Neural progenitor cell (in vitro differentiated cells): Measurements from ENCODE around the gene LYZL6. TPM values are rescaled to one million over a fixed set of nuclear protein-coding genes. Genes with fewer than 3 reads are reported as not detected.

ENCODE experiments used
- DNase-seq: peaks from one replicate; pipeline ENCODE4 v3.0.0-alpha.2; 2016; ENCODE audit warnings: low spot score
- H2AFZ ChIP-seq: fragments of 200-600 bp; sonication (generic); replicated peaks from 2 replicates; pipeline ENCODE4 v1.6.1; 2016; ENCODE audit warnings: antibody characterized with exemption
- H3F3A ChIP-seq: fragments of 200-600 bp; sonication (generic); 2 replicates; pipeline ENCODE4 v1.6.1; 2016; ENCODE audit warnings: antibody characterized with exemption, low read depth
- H3K27ac ChIP-seq: fragments of 200-600 bp; sonication (generic); 2 replicates; pipeline ENCODE4 v1.5.1; 2016; ENCODE audit warnings: mild to moderate bottlenecking
- H3K27me3 ChIP-seq: fragments of 200-600 bp; sonication (generic); 2 replicates; pipeline ENCODE4 v1.6.1; 2016; ENCODE audit warnings: mild to moderate bottlenecking, moderate library complexity
- H3K36me3 ChIP-seq: fragments of 200-600 bp; sonication (generic); 2 replicates; pipeline ENCODE4 v1.5.1; 2016
- H3K4me1 ChIP-seq: fragments of 200-600 bp; sonication (generic); 2 replicates; pipeline ENCODE4 v1.6.1; 2016; ENCODE audit warnings: mixed run types
- H3K4me2 ChIP-seq: fragments of 200-600 bp; sonication (generic); 2 replicates; pipeline ENCODE4 v1.6.1; 2016
- H3K4me3 ChIP-seq: fragments of 200-600 bp; sonication (generic); 2 replicates; pipeline ENCODE4 v1.5.1; 2016
- H3K79me2 ChIP-seq: fragments of 200-600 bp; sonication (generic); 2 replicates; pipeline ENCODE4 v1.6.1; 2016; ENCODE audit warnings: low read depth
- H3K9ac ChIP-seq: fragments of 200-600 bp; sonication (generic); 2 replicates; pipeline ENCODE4 v1.6.1; 2016
- H3K9me3 ChIP-seq: fragments of 200-600 bp; sonication (generic); 2 replicates; pipeline ENCODE4 v1.5.1; 2016; ENCODE audit warnings: low read depth
- H4K20me1 ChIP-seq: fragments of 200-600 bp; sonication (generic); 2 replicates; pipeline ENCODE4 v1.6.1; 2016; ENCODE audit warnings: low read depth
- H3K27ac Mint-ChIP-seq: 3 replicates; pipeline ENCODE4 v1.8.0; 2021; ENCODE audit warnings: mixed read lengths
- H3K27me3 Mint-ChIP-seq: 2 replicates; pipeline ENCODE4 v1.8.0; 2022; ENCODE audit warnings: low read depth, mild to moderate bottlenecking, inconsistent platforms, moderate library complexity, mixed read lengths; ENCODE audit not compliant: insufficient read depth
- H3K36me3 Mint-ChIP-seq: 3 replicates; pipeline ENCODE4 v1.8.0; 2021; ENCODE audit warnings: mixed read lengths
- H3K4me1 Mint-ChIP-seq: 3 replicates; pipeline ENCODE4 v1.8.0; 2021; ENCODE audit warnings: mixed read lengths
- H3K4me3 Mint-ChIP-seq: 3 replicates; pipeline ENCODE4 v1.8.0; 2021; ENCODE audit warnings: mild to moderate bottlenecking, moderate library complexity, mixed read lengths
- H3K9me3 Mint-ChIP-seq: 3 replicates; pipeline ENCODE4 v1.8.0; 2020; ENCODE audit warnings: mixed read lengths
- EZH2 ChIP-seq: fragments of 200-600 bp; sonication (generic); IDR thresholded peaks from 2 replicates; pipeline ENCODE4 v1.6.1; 2017; ENCODE audit warnings: antibody characterized with exemption, mild to moderate bottlenecking, moderate library complexity
- EZH2phosphoT487 ChIP-seq: fragments of 200-600 bp; sonication (generic); IDR thresholded peaks from 2 replicates; pipeline ENCODE4 v1.6.1; 2017; ENCODE audit warnings: antibody characterized with exemption
- total RNA-seq: library from RNA; depleted of rRNA; stranded (reverse); fragments of >200 nt; gene quantifications from 2 replicates; pipeline ENCODE4 v1.2.3, GENCODE V29; 2015; ENCODE audit warnings: low replicate concordance
- TF ChIP-seq, protein P1 (sequence below): fragments of 200-600 bp; sonication (generic); IDR thresholded peaks from 2 replicates; pipeline ENCODE4 v1.5.1; 2017; ENCODE audit warnings: antibody characterized with exemption, mild to moderate bottlenecking

Gene LYZL6
- total RNA-seq, 1 donor from 2014 or later: not detected

DNA sequence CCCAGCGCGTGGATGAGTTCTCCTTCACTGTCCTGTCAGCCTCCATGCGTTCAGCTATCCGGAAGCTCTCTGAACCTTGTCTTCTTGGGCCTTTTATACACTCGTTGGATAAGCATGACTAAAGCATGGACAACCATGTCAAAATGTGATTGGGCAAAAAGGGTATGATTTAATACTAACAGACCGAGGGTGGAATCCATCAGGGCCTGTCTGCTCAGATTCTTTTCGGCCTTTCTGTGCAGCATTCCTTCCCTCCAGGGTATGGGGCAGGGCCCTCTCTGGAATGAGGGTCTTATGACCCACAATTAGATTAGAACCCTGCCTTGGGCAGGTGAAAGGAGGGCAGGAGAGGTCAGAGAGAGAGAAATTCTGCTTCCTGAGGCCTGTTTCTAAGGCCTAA is 49.3 kb downstream of the LYZL6 start:
- no peaks in the 10 kb centered on the region for H3K36me3 Mint-ChIP-seq
- Histone ChIP-seq H3F3A (no peaks in the 10 kb centered on the region), H3K4me3 (no peak overlapping the region), H3K9ac (no peak overlapping the region), H3K27ac (no peak overlapping the region), H3K79me2 (no peaks in the 10 kb centered on the region), H3K9me3 (no peaks in the 10 kb centered on the region), H3K36me3 (no peaks in the 10 kb centered on the region), H3K4me2 (no peak overlapping the region), H2AFZ (no peak overlapping the region), H3K27me3 (no peaks in the 10 kb centered on the region), H4K20me1 (no peaks in the 10 kb centered on the region), H3K4me1 (peaks cover 7% of the 10 kb centered on the region)
- H3K27me3 Mint-ChIP-seq: no peaks in the 10 kb centered on the region
- no peak overlapping the region for H3K4me3 Mint-ChIP-seq
- peaks cover 13% of the 10 kb centered on the region for H3K4me1 Mint-ChIP-seq
- no peaks in the 10 kb centered on the region for H3K9me3 Mint-ChIP-seq
- TF ChIP-seq, protein P1, sequence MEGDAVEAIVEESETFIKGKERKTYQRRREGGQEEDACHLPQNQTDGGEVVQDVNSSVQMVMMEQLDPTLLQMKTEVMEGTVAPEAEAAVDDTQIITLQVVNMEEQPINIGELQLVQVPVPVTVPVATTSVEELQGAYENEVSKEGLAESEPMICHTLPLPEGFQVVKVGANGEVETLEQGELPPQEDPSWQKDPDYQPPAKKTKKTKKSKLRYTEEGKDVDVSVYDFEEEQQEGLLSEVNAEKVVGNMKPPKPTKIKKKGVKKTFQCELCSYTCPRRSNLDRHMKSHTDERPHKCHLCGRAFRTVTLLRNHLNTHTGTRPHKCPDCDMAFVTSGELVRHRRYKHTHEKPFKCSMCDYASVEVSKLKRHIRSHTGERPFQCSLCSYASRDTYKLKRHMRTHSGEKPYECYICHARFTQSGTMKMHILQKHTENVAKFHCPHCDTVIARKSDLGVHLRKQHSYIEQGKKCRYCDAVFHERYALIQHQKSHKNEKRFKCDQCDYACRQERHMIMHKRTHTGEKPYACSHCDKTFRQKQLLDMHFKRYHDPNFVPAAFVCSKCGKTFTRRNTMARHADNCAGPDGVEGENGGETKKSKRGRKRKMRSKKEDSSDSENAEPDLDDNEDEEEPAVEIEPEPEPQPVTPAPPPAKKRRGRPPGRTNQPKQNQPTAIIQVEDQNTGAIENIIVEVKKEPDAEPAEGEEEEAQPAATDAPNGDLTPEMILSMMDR: no peak
- TF ChIP-seq EZH2phosphoT487 (no peak), EZH2 (no peak)
- no peak for DNase-seq
- H3K27ac Mint-ChIP-seq: no peak overlapping the region

DNA sequence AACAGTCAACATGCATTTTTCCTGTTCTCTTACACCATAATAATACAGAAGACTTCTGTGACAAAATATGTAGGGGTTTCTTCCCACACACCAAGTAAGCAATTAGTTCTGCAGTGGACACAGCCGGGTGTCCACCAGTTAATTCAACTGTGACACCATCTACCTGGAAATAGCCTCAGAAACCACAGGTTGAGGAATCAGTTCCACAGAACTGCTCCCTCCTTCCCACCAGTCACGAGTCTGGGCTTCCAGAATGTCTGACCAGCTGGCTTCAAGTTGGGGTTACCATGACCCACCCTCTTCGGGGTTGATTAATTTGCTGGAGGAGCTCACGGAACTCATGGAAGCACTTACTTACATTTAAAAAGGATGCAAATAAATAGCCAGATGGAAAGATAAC is 49.8 kb downstream of the LYZL6 start:
- H3K27ac ChIP-seq: no peak overlapping the region
- no peak for DNase-seq
- no peak for TF ChIP-seq EZH2phosphoT487
- no peaks in the 10 kb centered on the region for H3K9me3 ChIP-seq
- H3K36me3 ChIP-seq: no peaks in the 10 kb centered on the region
- Mint-ChIP-seq H3K4me1 (peaks cover 13% of the 10 kb centered on the region), H3K9me3 (no peaks in the 10 kb centered on the region), H3K36me3 (no peaks in the 10 kb centered on the region), H3K27me3 (no peaks in the 10 kb centered on the region), H3K27ac (no peak overlapping the region), H3K4me3 (no peak overlapping the region)
- no peak overlapping the region for H3K4me3 ChIP-seq
- H4K20me1 ChIP-seq: no peaks in the 10 kb centered on the region
- no peak overlapping the region for H3K4me2 ChIP-seq
- no peaks in the 10 kb centered on the region for H3K79me2 ChIP-seq
- H3F3A ChIP-seq: no peaks in the 10 kb centered on the region
- no peak overlapping the region for H2AFZ ChIP-seq
- peaks cover 7% of the 10 kb centered on the region for H3K4me1 ChIP-seq
- no peaks in the 10 kb centered on the region for H3K27me3 ChIP-seq
- H3K9ac ChIP-seq: no peak overlapping the region

DNA sequence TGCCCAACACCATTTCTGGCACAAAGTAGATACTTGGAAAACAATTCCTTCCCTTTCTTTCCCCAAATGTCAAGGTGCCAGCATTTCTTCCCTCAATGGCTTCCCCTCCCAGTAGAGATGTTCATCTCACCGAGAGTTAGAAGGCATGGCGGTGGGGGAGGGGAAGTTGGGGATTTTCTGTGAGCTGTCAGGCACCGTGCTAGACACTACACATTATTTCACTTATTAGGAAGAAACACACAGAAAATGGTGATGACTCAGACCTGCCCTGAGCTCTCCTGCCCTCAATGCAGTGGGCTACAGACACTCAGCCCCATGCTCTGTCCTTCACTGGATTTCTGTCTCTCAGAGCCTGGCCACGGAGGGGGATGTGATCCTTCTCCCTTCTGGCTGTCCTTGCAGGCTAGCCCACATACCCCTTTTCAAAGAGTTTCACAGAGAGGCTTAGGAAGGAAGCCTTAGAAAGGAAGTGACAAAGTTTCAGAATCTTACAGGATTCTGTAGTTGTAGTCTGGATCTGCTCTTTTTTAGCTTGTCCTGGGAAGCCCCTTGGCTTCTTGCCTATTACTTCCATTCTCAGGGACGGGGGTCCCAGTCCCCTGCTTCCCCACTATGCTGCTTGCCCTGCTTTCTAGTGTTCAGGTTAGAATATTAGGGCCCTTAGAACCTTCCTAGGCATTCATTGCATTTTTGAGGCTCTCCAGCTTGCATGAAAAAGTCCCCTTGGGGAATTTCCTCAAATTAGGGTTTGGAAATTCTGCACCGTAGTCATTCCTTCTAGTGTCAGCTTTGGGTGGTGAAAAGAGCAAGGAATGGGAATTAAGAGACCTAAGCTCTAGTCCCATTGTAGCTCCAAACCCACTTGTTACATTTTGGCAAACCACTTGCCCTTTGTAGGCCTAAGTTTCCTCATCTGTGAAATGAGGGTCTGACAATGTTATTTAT is 51.1 kb downstream of the LYZL6 start:
- no peak overlapping the region for H3K4me3 ChIP-seq
- Mint-ChIP-seq H3K9me3 (no peaks in the 10 kb centered on the region), H3K36me3 (no peaks in the 10 kb centered on the region), H3K4me1 (peaks cover 13% of the 10 kb centered on the region), H3K27me3 (no peaks in the 10 kb centered on the region), H3K4me3 (no peak overlapping the region), H3K27ac (no peak overlapping the region)
- H3K9me3 ChIP-seq: no peaks in the 10 kb centered on the region
- no peak overlapping the region for H3K9ac ChIP-seq
- no peak overlapping the region for H3K27ac ChIP-seq
- H3K4me2 ChIP-seq: no peak overlapping the region
- TF ChIP-seq EZH2: no peak
- TF ChIP-seq, protein P1: no peak
- no peak for TF ChIP-seq EZH2phosphoT487
- H3K27me3 ChIP-seq: no peaks in the 10 kb centered on the region
- DNase-seq: no peak
- H3F3A ChIP-seq: no peaks in the 10 kb centered on the region
- no peaks in the 10 kb centered on the region for H3K36me3 ChIP-seq
- H3K4me1 ChIP-seq: peaks cover 7% of the 10 kb centered on the region
- peak overlapping the region; percentile 46 for H2AFZ ChIP-seq
- H3K79me2 ChIP-seq: no peaks in the 10 kb centered on the region
- H4K20me1 ChIP-seq: no peaks in the 10 kb centered on the region

DNA sequence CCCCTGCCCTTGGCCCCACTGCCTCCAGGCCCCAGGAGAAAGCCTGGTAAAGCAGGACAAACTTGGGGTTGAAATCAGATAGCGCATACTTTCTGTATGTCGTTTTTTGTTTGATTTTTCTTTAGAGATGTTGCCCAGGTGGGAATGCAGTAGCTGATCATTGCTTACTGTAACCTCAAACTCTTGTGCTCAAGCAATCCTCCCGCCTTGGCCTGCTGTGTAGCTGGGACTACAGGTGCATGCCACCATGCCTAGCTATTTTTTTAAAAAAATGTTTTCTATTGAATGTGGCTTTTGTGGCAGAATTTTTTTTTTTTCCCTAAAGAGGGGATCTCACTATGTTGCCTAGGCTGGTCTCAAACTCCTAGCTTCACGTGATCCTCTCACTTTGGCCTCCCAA is 52.2 kb downstream of the LYZL6 start:
- DNase-seq: no peak
- Histone ChIP-seq H3K27me3 (no peaks in the 10 kb centered on the region), H3K4me3 (no peak overlapping the region), H3K4me1 (peaks cover 7% of the 10 kb centered on the region), H3K36me3 (no peaks in the 10 kb centered on the region), H3F3A (no peaks in the 10 kb centered on the region), H3K9me3 (no peaks in the 10 kb centered on the region), H3K79me2 (no peaks in the 10 kb centered on the region), H2AFZ (no peak overlapping the region), H3K9ac (no peak overlapping the region), H3K4me2 (no peak overlapping the region), H4K20me1 (no peaks in the 10 kb centered on the region), H3K27ac (no peak overlapping the region)
- TF ChIP-seq, protein P1: no peak
- TF ChIP-seq EZH2phosphoT487 (no peak), EZH2 (no peak)
- H3K4me1 Mint-ChIP-seq: peaks cover 13% of the 10 kb centered on the region
- H3K4me3 Mint-ChIP-seq: no peak overlapping the region
- peak overlapping the region; percentile 72 for H3K27ac Mint-ChIP-seq
- no peaks in the 10 kb centered on the region for H3K36me3 Mint-ChIP-seq
- no peaks in the 10 kb centered on the region for H3K27me3 Mint-ChIP-seq
- no peaks in the 10 kb centered on the region for H3K9me3 Mint-ChIP-seq
